Large intestine (tissue), 3 donors: ENCODE results near the gene PALD1. TPM values are rescaled to one million over a fixed set of nuclear protein-coding genes. Genes with fewer than 3 reads are reported as not detected.
A peak's percentile ranks its signal among the peaks of the same experiment; 100 is the strongest.

Experiments
- DNase-seq, 2 donors: peaks; one replicate each; pipeline versions ENCODE4 v3.0.0 to v3.0.0-alpha.2; 2013
- H3K27ac ChIP-seq: one replicate; pipeline ENCODE4 v1.5.1; 2013; ENCODE audit warnings: low read length
- H3K27me3 ChIP-seq: 2 replicates; pipeline ENCODE4 v1.6.1; 2013; ENCODE audit warnings: low read length; ENCODE audit not compliant: control insufficient read depth, insufficient read depth
- H3K36me3 ChIP-seq: 2 replicates; pipeline ENCODE4 v1.6.1; 2013; ENCODE audit warnings: low read length; ENCODE audit not compliant: control insufficient read depth, insufficient read depth
- H3K4me1 ChIP-seq: one replicate; pipeline ENCODE4 v1.6.1; 2013; ENCODE audit warnings: low read length; ENCODE audit not compliant: control insufficient read depth, insufficient read depth
- H3K4me3 ChIP-seq: one replicate; pipeline ENCODE4 v1.5.1; 2013; ENCODE audit warnings: low read length
- H3K9me3 ChIP-seq: one replicate; pipeline ENCODE4 v1.6.1; 2013; ENCODE audit warnings: mild to moderate bottlenecking, low read depth, low read length, moderate library complexity; ENCODE audit not compliant: control insufficient read depth
- WGBS: methylation state at CpG from one replicate; pipeline ENCODE4 v1.1.5; 2013; ENCODE audit warnings: low lambda C conversion rate; ENCODE audit not compliant: insufficient coverage; 5-methylcytosine and 5-hydroxymethylcytosine counted together
- polyA plus RNA-seq: library from polyadenylated mRNA; unstranded; fragments of 120-200 nt; gene quantifications from one replicate; pipeline ENCODE4 v1.2.1, GENCODE V29; 2013

PALD1 gene
- polyA plus RNA-seq, 1 donor, result 6.1 TPM

GRCh38 chr10:70504521-70505358, 26.2 kb downstream of the PALD1 start:
- no peaks in the 10 kb centered on the region for H3K36me3 ChIP-seq
- H3K27me3 ChIP-seq, result no peaks in the 10 kb centered on the region
- no peak overlapping the region for H3K4me3 ChIP-seq
- H3K9me3 ChIP-seq, result no peaks in the 10 kb centered on the region
- peaks cover 13% of the 10 kb centered on the region for H3K4me1 ChIP-seq
- no peak for DNase-seq
- no peak overlapping the region for H3K27ac ChIP-seq
- WGBS, result 91% methylated on average over 3 of the region's 12 CpGs

GRCh38 chr10:70505908-70506307, 27.3 kb downstream of the PALD1 start:
- Histone ChIP-seq H3K27me3 (no peaks in the 10 kb centered on the region), H3K36me3 (no peaks in the 10 kb centered on the region), H3K4me3 (no peak overlapping the region), H3K27ac (no peak overlapping the region), H3K4me1 (peaks cover 14% of the 10 kb centered on the region), H3K9me3 (no peaks in the 10 kb centered on the region)
- 100% methylated on average over 2 of the region's 9 CpGs for WGBS
- no peak for DNase-seq

DNA sequence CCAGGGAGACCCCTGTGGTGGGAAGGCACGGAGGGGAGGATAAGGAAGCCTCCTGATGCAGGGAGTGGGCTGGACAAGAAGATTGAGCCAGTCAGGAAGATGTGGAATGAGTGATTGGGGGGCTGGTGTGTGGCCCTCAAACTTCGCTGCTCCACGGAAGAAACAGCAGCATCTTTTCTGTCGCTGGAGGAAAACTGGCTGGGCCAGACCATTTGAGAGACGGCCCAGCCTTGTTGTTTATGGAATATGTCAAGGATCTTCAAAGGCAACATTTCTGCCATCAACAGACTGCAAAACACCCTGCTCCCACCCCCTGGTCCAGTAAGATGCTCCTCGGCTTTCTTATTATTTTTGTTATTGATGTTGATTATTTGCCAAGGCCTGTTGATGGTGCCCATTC, 29.4 kb downstream of the PALD1 start:
- Histone ChIP-seq H3K27me3 (no peaks in the 10 kb centered on the region), H3K9me3 (no peaks in the 10 kb centered on the region), H3K27ac (no peak overlapping the region), H3K4me1 (peaks cover 14% of the 10 kb centered on the region), H3K36me3 (no peaks in the 10 kb centered on the region), H3K4me3 (no peak overlapping the region)
- no CpG with 5 or more reads among the region's 6 CpGs for WGBS
- no peak for DNase-seq

DNA sequence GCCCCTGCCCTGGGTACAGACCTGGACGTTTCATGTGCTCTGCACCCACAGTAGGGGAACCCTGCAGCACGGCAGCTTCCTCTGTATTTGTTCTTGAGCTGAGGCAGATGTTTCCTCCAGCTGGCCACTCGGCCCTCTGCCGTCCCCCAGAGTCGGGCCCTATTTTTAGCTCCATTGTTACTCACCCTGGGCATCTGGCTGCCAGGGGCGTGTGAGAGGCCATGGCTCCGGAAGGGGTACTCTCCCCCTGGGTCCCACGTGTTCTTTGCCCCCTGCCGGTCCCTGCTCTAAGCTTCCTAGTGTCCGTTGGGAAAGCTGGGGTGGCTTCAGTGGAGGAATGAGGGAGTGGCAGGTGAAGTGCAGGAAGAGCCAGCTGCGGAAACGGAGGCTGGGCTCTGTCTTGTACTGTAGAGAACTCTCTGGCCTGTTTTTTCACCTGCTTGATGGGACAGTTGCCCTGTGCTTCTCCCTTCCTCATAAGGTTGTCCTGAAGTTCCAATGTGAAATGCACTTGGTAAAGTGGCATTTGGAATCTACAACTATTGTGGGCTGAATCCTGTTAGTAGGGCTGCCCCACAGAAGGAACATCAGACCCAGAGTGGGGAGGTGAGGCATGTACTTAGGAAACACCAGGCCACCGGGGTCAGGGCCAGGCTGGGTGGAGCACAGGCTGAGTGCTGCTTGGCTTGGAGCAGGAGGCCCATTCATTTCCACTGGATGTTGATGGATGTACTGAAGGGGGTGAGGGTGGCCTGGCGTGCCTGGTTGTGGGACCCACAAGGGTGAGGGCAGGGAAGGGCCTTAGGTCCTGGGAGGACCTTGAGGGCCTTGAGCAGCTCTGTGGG, 30.6 kb downstream of the PALD1 start:
- Histone ChIP-seq H3K36me3 (no peaks in the 10 kb centered on the region), H3K9me3 (no peaks in the 10 kb centered on the region), H3K27ac (peak overlapping the region; percentile 2), H3K4me3 (no peak overlapping the region), H3K4me1 (peaks cover 14% of the 10 kb centered on the region), H3K27me3 (no peaks in the 10 kb centered on the region)
- DNase-seq, result peak; percentile 41 to 69
- WGBS, result no CpG with 5 or more reads among the region's 14 CpGs

- no CpG with 5 or more reads among the region's 7 CpGs for WGBS
- Histone ChIP-seq H3K4me1 (peaks cover 14% of the 10 kb centered on the region), H3K27me3 (no peaks in the 10 kb centered on the region), H3K4me3 (no peak overlapping the region), H3K9me3 (no peaks in the 10 kb centered on the region), H3K27ac (no peak overlapping the region), H3K36me3 (no peaks in the 10 kb centered on the region)
- DNase-seq, result no peak
Observed at GRCh38 chr10:70509757-70510147, 31.2 kb downstream of the PALD1 start.

DNA sequence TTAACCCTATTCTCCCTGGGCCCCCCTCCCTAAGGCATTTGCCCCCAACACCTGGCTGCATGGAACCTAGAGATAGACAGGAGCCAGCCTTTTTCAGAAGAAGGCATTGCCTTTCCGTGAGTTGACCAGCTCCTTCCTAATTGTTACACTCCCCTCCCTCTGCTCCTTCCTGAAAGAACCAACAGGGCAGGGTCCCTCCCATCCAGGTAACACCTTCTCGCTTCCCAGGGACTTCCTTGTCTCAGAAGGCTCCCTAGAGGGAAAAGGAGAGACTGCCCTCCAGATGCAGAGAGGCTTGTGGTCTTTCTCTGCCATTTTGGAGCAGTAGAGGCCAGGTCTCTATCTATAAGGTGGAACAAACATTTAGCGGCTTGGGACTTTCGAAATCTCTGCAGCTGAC, 31.9 kb downstream of the PALD1 start:
- Histone ChIP-seq H3K27ac (no peak overlapping the region), H3K9me3 (no peaks in the 10 kb centered on the region), H3K4me1 (peaks cover 14% of the 10 kb centered on the region), H3K36me3 (no peaks in the 10 kb centered on the region), H3K4me3 (no peak overlapping the region), H3K27me3 (no peaks in the 10 kb centered on the region)
- no peak for DNase-seq
- WGBS, result no CpG with 5 or more reads among the region's 4 CpGs

- H3K9me3 ChIP-seq, result no peaks in the 10 kb centered on the region
- no peaks in the 10 kb centered on the region for H3K36me3 ChIP-seq
- H3K27ac ChIP-seq, result no peak overlapping the region
- no CpG with 5 or more reads among the region's 6 CpGs for WGBS
- DNase-seq, result no peak
- peaks cover 14% of the 10 kb centered on the region for H3K4me1 ChIP-seq
- H3K4me3 ChIP-seq, result no peak overlapping the region
- H3K27me3 ChIP-seq, result no peaks in the 10 kb centered on the region
Observed at GRCh38 chr10:70510904-70511303, 32.3 kb downstream of the PALD1 start.

GRCh38 chr10:70512149-70512639, 33.6 kb downstream of the PALD1 start:
- Histone ChIP-seq H3K36me3 (no peaks in the 10 kb centered on the region), H3K27ac (no peak overlapping the region), H3K4me3 (no peak overlapping the region), H3K9me3 (no peaks in the 10 kb centered on the region), H3K4me1 (peaks cover 14% of the 10 kb centered on the region), H3K27me3 (no peaks in the 10 kb centered on the region)
- no peak for DNase-seq
- no CpG with 5 or more reads among the region's 5 CpGs for WGBS

DNA sequence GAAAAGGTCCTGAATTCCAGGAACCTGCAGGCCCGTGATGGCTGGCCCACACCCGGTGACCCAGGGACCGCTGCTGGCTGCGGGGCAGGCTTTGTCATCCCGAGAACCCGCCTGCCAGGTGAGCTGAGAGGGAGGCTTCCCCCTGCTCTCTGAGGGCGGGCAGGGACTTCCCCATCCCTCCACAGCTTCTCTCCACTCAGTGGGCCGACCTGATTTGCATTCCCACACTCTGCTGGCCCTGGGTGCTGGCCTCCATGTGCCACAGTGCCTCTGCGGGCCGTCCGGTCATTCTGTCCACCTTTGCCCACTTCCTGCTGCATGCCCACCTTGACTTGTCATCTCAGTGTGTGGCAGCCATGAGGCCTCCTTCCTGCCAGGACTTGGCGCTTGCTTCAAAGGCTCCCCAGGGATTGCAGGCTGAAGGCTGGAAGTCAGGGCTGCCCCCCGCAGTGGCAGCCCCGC, 35.3 kb downstream of the PALD1 start:
- no peak for DNase-seq
- WGBS, result no CpG with 5 or more reads among the region's 14 CpGs
- Histone ChIP-seq H3K27ac (no peak overlapping the region), H3K9me3 (no peaks in the 10 kb centered on the region), H3K4me1 (peaks cover 10% of the 10 kb centered on the region), H3K36me3 (no peaks in the 10 kb centered on the region), H3K27me3 (no peaks in the 10 kb centered on the region), H3K4me3 (no peak overlapping the region)

DNA sequence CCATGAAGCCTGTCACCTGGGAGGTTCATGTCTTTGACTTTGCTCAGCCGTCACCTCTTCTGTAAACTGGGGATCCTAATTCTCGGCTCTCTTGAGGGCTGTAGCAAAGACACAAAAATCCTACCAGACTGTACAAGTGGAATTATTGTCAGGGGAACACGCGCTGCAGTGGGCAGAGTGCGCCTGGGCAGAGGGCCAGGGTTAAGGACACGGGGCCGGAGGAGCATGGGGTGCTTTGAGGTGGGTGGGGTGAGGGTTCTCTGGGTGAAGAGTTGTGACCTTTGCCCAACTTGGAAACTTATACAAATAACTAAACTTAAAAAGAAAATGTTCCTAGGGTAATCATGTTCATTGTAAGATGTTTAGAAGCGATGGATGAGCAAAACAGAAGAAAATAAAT, 36.0 kb downstream of the PALD1 start:
- Histone ChIP-seq H3K27ac (no peak overlapping the region), H3K27me3 (no peaks in the 10 kb centered on the region), H3K4me3 (no peak overlapping the region), H3K36me3 (no peaks in the 10 kb centered on the region), H3K9me3 (no peaks in the 10 kb centered on the region), H3K4me1 (peaks cover 3% of the 10 kb centered on the region)
- no peak for DNase-seq
- WGBS, result 50% methylated on average over 2 of the region's 8 CpGs
